ENCODE measurements around the gene SEMA5A.
A peak's percentile ranks its signal among the peaks of the same experiment; 100 is the strongest.

Gene SEMA5A

DNA sequence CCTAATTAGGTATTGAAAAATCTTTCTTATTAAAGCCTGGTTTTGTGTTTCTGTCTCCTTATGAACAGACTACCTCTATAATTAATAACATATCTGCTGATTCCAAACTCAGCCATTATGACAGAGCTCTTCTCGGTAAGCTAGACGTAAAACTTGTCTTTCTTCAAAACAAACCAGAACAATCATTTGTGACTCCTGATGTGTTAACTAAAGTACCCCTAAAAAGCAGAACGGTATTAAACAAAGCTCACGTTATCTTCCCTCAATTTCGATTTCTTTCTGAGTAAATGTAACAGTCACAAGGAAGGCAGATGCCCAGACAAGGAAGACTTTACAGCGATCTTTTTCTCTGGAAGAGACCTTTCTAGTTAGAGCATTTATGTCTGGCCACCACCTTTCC lies 1.8 kb downstream of the SEMA5A start:
- peaks cover 0 to 4% of the 10 kb centered on the region in 2 experiments for H3K36me3 ChIP-seq (ENCODE audit: control insufficient read depth in 1 of 2, insufficient read depth in 2 of 2, low read depth in 1 of 2, low read length in 2 of 2)
- peak overlapping the region; percentile 59 for H3K27ac ChIP-seq (ENCODE audit: low read length, poor library complexity, severe bottlenecking)
- no peak overlapping the region for H2BK120ac ChIP-seq (ENCODE audit: low read depth, low read length)
- H3K9ac ChIP-seq (ENCODE audit: low read length): peak overlapping the region; percentile 93
- WGBS: 23% methylated on average over 6 of the region's 6 CpGs
- peak overlapping the region in 1 of 2 experiments; percentile 16 for H3K18ac ChIP-seq (ENCODE audit: low read depth in 1 of 2, low read length in 2 of 2)
- peak overlapping the region in 1 of 2 experiments; percentile 45 for H3K4ac ChIP-seq (ENCODE audit: low read depth in 1 of 2, low read length in 2 of 2)
- peak overlapping the region; percentile 80 to 89 for H3K4me3 ChIP-seq (ENCODE audit: insufficient read depth in 1 of 2, low read depth in 1 of 2, low read length in 2 of 2)
- no peak overlapping the region for H2AFZ ChIP-seq (ENCODE audit: low read depth, low read length)
- H2BK12ac ChIP-seq (ENCODE audit: low read length in 2 of 2): no peak overlapping the region
- no peaks in the 10 kb centered on the region for H3K9me3 ChIP-seq (ENCODE audit: control insufficient read depth, low read length)
- peak overlapping the region; percentile 99 for H3K4me2 ChIP-seq (ENCODE audit: low read length, poor library complexity, severe bottlenecking)
- H3K27me3 ChIP-seq (ENCODE audit: control insufficient read depth in 1 of 2, insufficient read depth in 1 of 2, low read length in 2 of 2): no peaks in the 10 kb centered on the region
- peaks cover 9% of the 10 kb centered on the region for H3K4me1 ChIP-seq (ENCODE audit: control insufficient read depth, insufficient read depth, low read depth, low read length)
- no peak overlapping the region for H2AK5ac ChIP-seq (ENCODE audit: low read length, severe bottlenecking)
- no peak overlapping the region for H3K14ac ChIP-seq (ENCODE audit: low read length in 2 of 2)
- no peak overlapping the region for H4K8ac ChIP-seq (ENCODE audit: low read length)
- H2BK5ac ChIP-seq (ENCODE audit: low read depth, low read length, poor library complexity, severe bottlenecking): peak overlapping the region; percentile 9
- H2BK15ac ChIP-seq (ENCODE audit: low read depth, poor library complexity, severe bottlenecking): no peak overlapping the region
- H3K23ac ChIP-seq (ENCODE audit: low read length in 2 of 2): no peak overlapping the region
- no peak for DNase-seq
- H4K91ac ChIP-seq (ENCODE audit: low read length): no peak overlapping the region
- peaks cover 9% of the 10 kb centered on the region for H3K79me1 ChIP-seq (replicated peaks; ENCODE audit: low read length, poor library complexity, severe bottlenecking)

DNA sequence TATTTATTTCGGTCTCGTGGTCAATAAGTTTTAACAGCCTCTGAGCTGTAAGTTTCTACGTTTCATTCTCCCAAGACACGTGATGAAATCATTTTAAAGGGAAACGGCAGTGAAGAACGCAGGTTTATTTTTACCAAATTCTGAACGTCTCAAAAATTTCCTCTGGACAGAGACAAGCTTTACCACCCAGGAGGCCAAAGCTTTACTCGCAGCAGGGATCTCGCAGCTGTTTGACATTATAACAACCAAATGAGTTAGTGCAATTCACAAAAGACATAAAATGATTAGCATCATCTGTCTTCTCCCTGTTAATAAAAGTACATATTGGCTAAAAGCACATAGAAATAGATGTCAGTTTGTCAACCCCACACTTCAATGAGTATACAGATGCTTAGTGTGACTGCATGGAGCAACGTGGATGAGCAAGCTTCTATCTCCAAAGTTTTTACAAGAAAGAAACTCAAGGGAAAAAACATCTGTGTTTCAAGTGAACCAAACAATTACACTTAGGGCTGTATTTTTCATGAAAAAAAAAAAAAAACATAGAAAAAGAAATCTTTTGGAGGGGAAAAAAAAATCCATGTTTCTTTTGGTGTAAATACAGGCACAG lies 2.5 kb downstream of the SEMA5A start:
- Histone ChIP-seq H2BK5ac (ENCODE audit: low read depth, low read length, poor library complexity, severe bottlenecking) (no peak overlapping the region), H3K23ac (ENCODE audit: low read length in 2 of 2) (no peak overlapping the region), H2BK12ac (ENCODE audit: low read length in 2 of 2) (no peak overlapping the region), H3K14ac (ENCODE audit: low read length in 2 of 2) (no peak overlapping the region), H2BK15ac (ENCODE audit: low read depth, poor library complexity, severe bottlenecking) (no peak overlapping the region), H4K8ac (ENCODE audit: low read length) (no peak overlapping the region), H3K79me1 (replicated peaks; ENCODE audit: low read length, poor library complexity, severe bottlenecking) (peaks cover 13% of the 10 kb centered on the region), H2BK120ac (ENCODE audit: low read depth, low read length) (no peak overlapping the region), H2AFZ (ENCODE audit: low read depth, low read length) (no peak overlapping the region), H3K4me3 (ENCODE audit: insufficient read depth in 1 of 2, low read depth in 1 of 2, low read length in 2 of 2) (peak overlapping the region in 1 of 2 experiments; percentile 80), H3K9me3 (ENCODE audit: control insufficient read depth, low read length) (no peaks in the 10 kb centered on the region), H3K18ac (ENCODE audit: low read depth in 1 of 2, low read length in 2 of 2) (no peak overlapping the region), H3K4me1 (ENCODE audit: control insufficient read depth, insufficient read depth, low read depth, low read length) (peaks cover 9% of the 10 kb centered on the region), H2AK5ac (ENCODE audit: low read length, severe bottlenecking) (no peak overlapping the region), H4K91ac (ENCODE audit: low read length) (no peak overlapping the region), H3K27ac (ENCODE audit: low read length, poor library complexity, severe bottlenecking) (peak overlapping the region; percentile 78), H3K4me2 (ENCODE audit: low read length, poor library complexity, severe bottlenecking) (peak overlapping the region; percentile 71), H3K36me3 (ENCODE audit: control insufficient read depth in 1 of 2, insufficient read depth in 2 of 2, low read depth in 1 of 2, low read length in 2 of 2) (no peaks in the 10 kb centered on the region), H3K9ac (ENCODE audit: low read length) (peak overlapping the region; percentile 93), H3K27me3 (ENCODE audit: control insufficient read depth in 1 of 2, insufficient read depth in 1 of 2, low read length in 2 of 2) (no peaks in the 10 kb centered on the region), H3K4ac (ENCODE audit: low read depth in 1 of 2, low read length in 2 of 2) (no peak overlapping the region)
- peak; percentile 22 for DNase-seq
- WGBS: 74% methylated on average over 9 of the region's 10 CpGs

DNA sequence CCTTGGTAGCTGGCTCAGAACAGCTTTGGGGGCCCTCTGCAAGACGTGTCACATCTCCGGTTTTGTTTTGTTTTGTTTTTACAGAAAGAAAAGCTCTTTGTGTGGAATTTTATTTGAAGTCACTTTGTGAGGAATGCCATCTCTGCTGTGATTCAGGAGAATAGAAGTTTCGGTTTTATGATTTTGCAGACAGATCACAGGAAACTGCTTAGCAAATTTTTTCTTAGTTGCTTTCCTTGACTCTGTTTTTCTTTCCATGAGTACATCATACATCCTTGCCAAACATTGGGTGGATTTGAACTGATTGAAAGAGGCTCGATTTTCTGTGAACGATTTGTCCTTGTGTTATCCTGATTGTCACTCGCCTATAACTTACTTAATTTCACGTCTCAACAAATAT lies 5.1 kb downstream of the SEMA5A start:
- no peak overlapping the region for H3K4ac ChIP-seq (ENCODE audit: low read depth in 1 of 2, low read length in 2 of 2)
- peak overlapping the region; percentile 70 for H3K4me2 ChIP-seq (ENCODE audit: low read length, poor library complexity, severe bottlenecking)
- no peaks in the 10 kb centered on the region for H3K27me3 ChIP-seq (ENCODE audit: control insufficient read depth in 1 of 2, insufficient read depth in 1 of 2, low read length in 2 of 2)
- peak overlapping the region; percentile 78 for H3K27ac ChIP-seq (ENCODE audit: low read length, poor library complexity, severe bottlenecking)
- peaks cover 25% of the 10 kb centered on the region for H3K79me1 ChIP-seq (replicated peaks; ENCODE audit: low read length, poor library complexity, severe bottlenecking)
- H2AK5ac ChIP-seq (ENCODE audit: low read length, severe bottlenecking): no peak overlapping the region
- WGBS: 53% methylated on average over 4 of the region's 7 CpGs
- H2BK12ac ChIP-seq (ENCODE audit: low read length in 2 of 2): no peak overlapping the region
- no peak overlapping the region for H2BK120ac ChIP-seq (ENCODE audit: low read depth, low read length)
- no peak overlapping the region for H3K14ac ChIP-seq (ENCODE audit: low read length in 2 of 2)
- H4K8ac ChIP-seq (ENCODE audit: low read length): no peak overlapping the region
- H3K23ac ChIP-seq (ENCODE audit: low read length in 2 of 2): no peak overlapping the region
- H2BK5ac ChIP-seq (ENCODE audit: low read depth, low read length, poor library complexity, severe bottlenecking): no peak overlapping the region
- no peak overlapping the region for H3K18ac ChIP-seq (ENCODE audit: low read depth in 1 of 2, low read length in 2 of 2)
- peak; percentile 48 for DNase-seq
- no peak overlapping the region for H2BK15ac ChIP-seq (ENCODE audit: low read depth, poor library complexity, severe bottlenecking)
- no peaks in the 10 kb centered on the region for H3K9me3 ChIP-seq (ENCODE audit: control insufficient read depth, low read length)
- H3K4me1 ChIP-seq (ENCODE audit: control insufficient read depth, insufficient read depth, low read depth, low read length): peaks cover 11% of the 10 kb centered on the region
- no peaks in the 10 kb centered on the region for H3K36me3 ChIP-seq (ENCODE audit: control insufficient read depth in 1 of 2, insufficient read depth in 2 of 2, low read depth in 1 of 2, low read length in 2 of 2)
- no peak overlapping the region for H3K4me3 ChIP-seq (ENCODE audit: insufficient read depth in 1 of 2, low read depth in 1 of 2, low read length in 2 of 2)
- peak overlapping the region; percentile 51 for H3K9ac ChIP-seq (ENCODE audit: low read length)
- no peak overlapping the region for H2AFZ ChIP-seq (ENCODE audit: low read depth, low read length)
- H4K91ac ChIP-seq (ENCODE audit: low read length): no peak overlapping the region

DNA sequence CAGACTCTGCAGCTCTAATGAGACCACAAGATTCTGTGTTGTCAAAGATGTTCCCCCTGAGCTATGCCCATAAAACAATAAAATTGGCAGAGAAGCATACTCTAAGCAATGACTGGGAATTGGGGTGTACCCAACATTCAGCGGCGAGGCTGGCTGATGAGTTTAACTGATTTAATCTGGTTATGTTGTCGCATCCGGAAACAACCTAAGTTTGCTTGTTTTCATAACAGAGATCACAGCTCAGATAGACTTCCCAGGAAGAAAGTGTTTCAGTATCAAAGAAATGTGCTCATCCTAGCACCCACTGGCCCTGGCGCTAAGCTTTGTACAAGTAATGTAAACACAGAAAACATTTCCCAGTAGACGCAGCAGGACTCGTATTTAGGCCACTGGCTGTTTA lies 7.4 kb downstream of the SEMA5A start:
- H3K14ac ChIP-seq (ENCODE audit: low read length in 2 of 2): no peak overlapping the region
- no peak overlapping the region for H3K27ac ChIP-seq (ENCODE audit: low read length, poor library complexity, severe bottlenecking)
- no peak overlapping the region for H2BK5ac ChIP-seq (ENCODE audit: low read depth, low read length, poor library complexity, severe bottlenecking)
- H2BK120ac ChIP-seq (ENCODE audit: low read depth, low read length): no peak overlapping the region
- H2BK12ac ChIP-seq (ENCODE audit: low read length in 2 of 2): peak overlapping the region in 1 of 2 experiments; percentile 54
- H3K9ac ChIP-seq (ENCODE audit: low read length): no peak overlapping the region
- DNase-seq: peak; percentile 58
- H3K4ac ChIP-seq (ENCODE audit: low read depth in 1 of 2, low read length in 2 of 2): peak overlapping the region; percentile 13 to 50
- H3K18ac ChIP-seq (ENCODE audit: low read depth in 1 of 2, low read length in 2 of 2): peak overlapping the region in 1 of 2 experiments; percentile 43
- no peaks in the 10 kb centered on the region for H3K36me3 ChIP-seq (ENCODE audit: control insufficient read depth in 1 of 2, insufficient read depth in 2 of 2, low read depth in 1 of 2, low read length in 2 of 2)
- no peak overlapping the region for H4K8ac ChIP-seq (ENCODE audit: low read length)
- H3K27me3 ChIP-seq (ENCODE audit: control insufficient read depth in 1 of 2, insufficient read depth in 1 of 2, low read length in 2 of 2): no peaks in the 10 kb centered on the region
- 44% methylated on average over 4 of the region's 7 CpGs for WGBS
- H2AFZ ChIP-seq (ENCODE audit: low read depth, low read length): no peak overlapping the region
- peaks cover 26% of the 10 kb centered on the region for H3K79me1 ChIP-seq (replicated peaks; ENCODE audit: low read length, poor library complexity, severe bottlenecking)
- no peak overlapping the region for H3K4me3 ChIP-seq (ENCODE audit: insufficient read depth in 1 of 2, low read depth in 1 of 2, low read length in 2 of 2)
- no peak overlapping the region for H4K91ac ChIP-seq (ENCODE audit: low read length)
- H3K23ac ChIP-seq (ENCODE audit: low read length in 2 of 2): no peak overlapping the region
- peaks cover 3% of the 10 kb centered on the region for H3K4me1 ChIP-seq (ENCODE audit: control insufficient read depth, insufficient read depth, low read depth, low read length)
- no peak overlapping the region for H2BK15ac ChIP-seq (ENCODE audit: low read depth, poor library complexity, severe bottlenecking)
- H3K9me3 ChIP-seq (ENCODE audit: control insufficient read depth, low read length): no peaks in the 10 kb centered on the region
- H3K4me2 ChIP-seq (ENCODE audit: low read length, poor library complexity, severe bottlenecking): no peak overlapping the region
- no peak overlapping the region for H2AK5ac ChIP-seq (ENCODE audit: low read length, severe bottlenecking)

All from mesenchymal stem cell (in vitro differentiated cells and primary cell).